Stomach (tissue), 4 donors: Measurements from ENCODE around the gene GABRG3.

Experiments used
- EP300 ChIP-seq: sonication (generic); formaldehyde crosslinking; IDR thresholded peaks from one replicate; pipeline ENCODE4 v1.6.1; 2017; ENCODE audit warnings: antibody characterized with exemption
- TF ChIP-seq, protein P1 (sequence below), 7 experiments: fragments of 450-650 bp in 4 of 7; fragments of 200-600 bp in 3 of 7; sonication (generic) in 3 of 7; IDR thresholded peaks; one replicate each; pipeline ENCODE4 v1.5.1; 2016 to 2019; ENCODE audit warnings: antibody characterized with exemption in 7 of 7, control low read depth in 2 of 7, mild to moderate bottlenecking in 1 of 7

DNA sequence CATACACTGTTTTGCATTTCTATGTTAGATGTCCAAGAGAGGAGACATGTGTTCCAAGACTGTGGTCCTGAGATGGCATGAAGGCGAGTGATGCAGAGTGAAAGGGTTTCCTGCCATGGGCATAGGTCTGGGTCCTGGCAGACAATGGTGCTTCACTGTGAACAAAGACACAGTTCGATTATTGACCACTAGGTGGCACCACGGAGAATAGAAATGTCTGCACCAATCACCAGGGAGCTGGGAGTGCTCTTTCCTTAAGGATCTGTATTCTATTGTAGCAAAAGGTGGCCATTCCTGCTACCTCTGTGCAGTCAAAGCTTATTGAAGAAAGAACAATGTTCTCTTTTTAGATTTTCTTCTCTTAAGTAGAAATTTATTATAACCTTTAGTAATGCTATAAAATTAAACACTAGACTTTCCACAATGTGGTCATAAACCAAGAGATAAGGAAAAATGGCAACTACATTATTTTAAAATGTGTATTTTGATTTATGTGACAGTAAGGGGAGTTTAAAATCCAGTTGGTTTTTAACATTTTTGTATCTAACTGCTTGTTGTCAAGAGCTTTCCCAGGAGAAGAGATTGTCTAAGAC lies 88.7 kb downstream of the GABRG3 start:
- TF ChIP-seq, protein P1, sequence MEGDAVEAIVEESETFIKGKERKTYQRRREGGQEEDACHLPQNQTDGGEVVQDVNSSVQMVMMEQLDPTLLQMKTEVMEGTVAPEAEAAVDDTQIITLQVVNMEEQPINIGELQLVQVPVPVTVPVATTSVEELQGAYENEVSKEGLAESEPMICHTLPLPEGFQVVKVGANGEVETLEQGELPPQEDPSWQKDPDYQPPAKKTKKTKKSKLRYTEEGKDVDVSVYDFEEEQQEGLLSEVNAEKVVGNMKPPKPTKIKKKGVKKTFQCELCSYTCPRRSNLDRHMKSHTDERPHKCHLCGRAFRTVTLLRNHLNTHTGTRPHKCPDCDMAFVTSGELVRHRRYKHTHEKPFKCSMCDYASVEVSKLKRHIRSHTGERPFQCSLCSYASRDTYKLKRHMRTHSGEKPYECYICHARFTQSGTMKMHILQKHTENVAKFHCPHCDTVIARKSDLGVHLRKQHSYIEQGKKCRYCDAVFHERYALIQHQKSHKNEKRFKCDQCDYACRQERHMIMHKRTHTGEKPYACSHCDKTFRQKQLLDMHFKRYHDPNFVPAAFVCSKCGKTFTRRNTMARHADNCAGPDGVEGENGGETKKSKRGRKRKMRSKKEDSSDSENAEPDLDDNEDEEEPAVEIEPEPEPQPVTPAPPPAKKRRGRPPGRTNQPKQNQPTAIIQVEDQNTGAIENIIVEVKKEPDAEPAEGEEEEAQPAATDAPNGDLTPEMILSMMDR (IDR thresholded peaks at IDR 0.05): peak in 2 of 7 experiments; percentile 17 to 40
- no peak for TF ChIP-seq EP300
